Activated CD4-positive, alpha-beta memory T cell treated with anti-CD3 and anti-CD28 coated beads for 36 hours (primary cell): ENCODE results near the gene ANK3. TPM values are rescaled to one million over a fixed set of nuclear protein-coding genes. Genes with fewer than 3 reads are reported as not detected.

Source experiments
- CTCF ChIA-PET: fragments of 350-600 bp; sonication (Branson Sonifier 250); formaldehyde crosslinking; loops from one replicate; lab custom pipeline; 2021; ENCODE audit warnings: antibody characterized with exemption, inconsistent platforms; lab: Charles Lee
- POLR2A ChIA-PET: fragments of 350-600 bp; sonication (Branson Sonifier 250); formaldehyde crosslinking; loops from one replicate; lab custom pipeline; 2021; ENCODE audit warnings: antibody characterized with exemption; lab: Charles Lee
- DNase-seq: peaks from one replicate; pipeline ENCODE4 v3.0.0-alpha.2; 2020
- H3K27ac Mint-ChIP-seq: one replicate; pipeline ENCODE4 v1.8.0; 2021; ENCODE audit warnings: mixed read lengths
- H3K27me3 Mint-ChIP-seq: one replicate; pipeline ENCODE4 v1.8.0; 2021; ENCODE audit warnings: mixed read lengths
- H3K36me3 Mint-ChIP-seq: one replicate; pipeline ENCODE4 v1.8.0; 2021; ENCODE audit warnings: mixed read lengths
- H3K4me1 Mint-ChIP-seq: one replicate; pipeline ENCODE4 v1.8.0; 2021; ENCODE audit warnings: low read depth, mixed read lengths
- H3K4me3 Mint-ChIP-seq: one replicate; pipeline ENCODE4 v1.8.0; 2021; ENCODE audit warnings: mild to moderate bottlenecking, mixed read lengths
- H3K9me3 Mint-ChIP-seq: one replicate; pipeline ENCODE4 v1.8.0; 2021; ENCODE audit warnings: mixed read lengths
- intact Hi-C: fragments of 100-400 bp; cut with micrococcal nuclease; formaldehyde crosslinking; loops from one replicate; pipeline ENCODE4 v1.15.1; 2023
- total RNA-seq, 2 experiments: library from RNA; stranded (reverse); gene quantifications; one replicate each; pipeline ENCODE4 v1.2.3, GENCODE V29; 2021

Gene ANK3
- total RNA-seq, 2 experiments from 2014 or later = 18.5 to 21.2 TPM

- H3K4me1 Mint-ChIP-seq = peaks cover 16% of the 10 kb centered on the region
- ChIA-PET CTCF (interaction anchor here (1.4 to 1.5 kb wide), 2 partner anchors 188 to 221 kb away, joined by 4 read pairs; no protein-coding TSS in a partner anchor), POLR2A (no interaction called here)
- no peak for DNase-seq
- H3K4me3 Mint-ChIP-seq = no peak overlapping the region
- intact Hi-C loops = loop anchor here (2.0 kb wide), 1 partner anchor 187 kb away; no protein-coding TSS in a partner anchor
- no peaks in the 10 kb centered on the region for H3K27me3 Mint-ChIP-seq
- H3K9me3 Mint-ChIP-seq = no peaks in the 10 kb centered on the region
- H3K36me3 Mint-ChIP-seq = no peaks in the 10 kb centered on the region
- no peak overlapping the region for H3K27ac Mint-ChIP-seq
These were observed 35.9 kb upstream of the ANK3 start for GRCh38 chr10:60425392-60426110.

- Mint-ChIP-seq H3K4me3 (no peak overlapping the region), H3K27me3 (no peaks in the 10 kb centered on the region), H3K36me3 (no peaks in the 10 kb centered on the region), H3K27ac (no peak overlapping the region), H3K4me1 (peaks cover 16% of the 10 kb centered on the region), H3K9me3 (no peaks in the 10 kb centered on the region)
- DNase-seq = no peak
- ChIA-PET CTCF (interaction anchor here (1.5 kb wide), 1 partner anchor 220 kb away, joined by 4 read pairs; no protein-coding TSS in a partner anchor), POLR2A (no interaction called here)
- intact Hi-C loops = no loop called here
These were observed 35.3 kb upstream of the ANK3 start for GRCh38 chr10:60424971-60425370.

GRCh38 chr10:60423920-60424319 lies 34.2 kb upstream of the ANK3 start:
- H3K4me3 Mint-ChIP-seq = no peak overlapping the region
- no peaks in the 10 kb centered on the region for H3K36me3 Mint-ChIP-seq
- DNase-seq = no peak
- intact Hi-C loops = no loop called here
- ChIA-PET CTCF (no interaction called here), POLR2A (no interaction called here)
- no peak overlapping the region for H3K27ac Mint-ChIP-seq
- no peaks in the 10 kb centered on the region for H3K9me3 Mint-ChIP-seq
- no peaks in the 10 kb centered on the region for H3K27me3 Mint-ChIP-seq
- peaks cover 16% of the 10 kb centered on the region for H3K4me1 Mint-ChIP-seq

- Mint-ChIP-seq H3K9me3 (no peaks in the 10 kb centered on the region), H3K27me3 (no peaks in the 10 kb centered on the region), H3K4me1 (peaks cover 18% of the 10 kb centered on the region), H3K36me3 (no peaks in the 10 kb centered on the region), H3K27ac (no peak overlapping the region), H3K4me3 (no peak overlapping the region)
- DNase-seq = no peak
- intact Hi-C loops = no loop called here
- CTCF ChIA-PET = no interaction called here
- POLR2A ChIA-PET = no interaction called here
These were observed 33.1 kb upstream of the ANK3 start for GRCh38 chr10:60422809-60423208.

GRCh38 chr10:60420991-60421894 lies 31.6 kb upstream of the ANK3 start:
- H3K9me3 Mint-ChIP-seq = no peaks in the 10 kb centered on the region
- CTCF ChIA-PET = no interaction called here
- no peak overlapping the region for H3K4me3 Mint-ChIP-seq
- no peaks in the 10 kb centered on the region for H3K27me3 Mint-ChIP-seq
- intact Hi-C loops = no loop called here
- peaks cover 8% of the 10 kb centered on the region for H3K4me1 Mint-ChIP-seq
- no peak overlapping the region for H3K27ac Mint-ChIP-seq
- H3K36me3 Mint-ChIP-seq = no peaks in the 10 kb centered on the region
- POLR2A ChIA-PET = no interaction called here
- DNase-seq = no peak

GRCh38 chr10:60419249-60419648 lies 29.6 kb upstream of the ANK3 start:
- no peak for DNase-seq
- no peak overlapping the region for H3K27ac Mint-ChIP-seq
- no peaks in the 10 kb centered on the region for H3K36me3 Mint-ChIP-seq
- no peaks in the 10 kb centered on the region for H3K9me3 Mint-ChIP-seq
- ChIA-PET POLR2A (no interaction called here), CTCF (no interaction called here)
- no peaks in the 10 kb centered on the region for H3K27me3 Mint-ChIP-seq
- H3K4me1 Mint-ChIP-seq = peaks cover 9% of the 10 kb centered on the region
- no peak overlapping the region for H3K4me3 Mint-ChIP-seq
- intact Hi-C loops = no loop called here

GRCh38 chr10:60417901-60418300 lies 28.2 kb upstream of the ANK3 start:
- H3K9me3 Mint-ChIP-seq = no peaks in the 10 kb centered on the region
- no peak overlapping the region for H3K27ac Mint-ChIP-seq
- ChIA-PET CTCF (no interaction called here), POLR2A (no interaction called here)
- intact Hi-C loops = no loop called here
- no peaks in the 10 kb centered on the region for H3K27me3 Mint-ChIP-seq
- H3K36me3 Mint-ChIP-seq = no peaks in the 10 kb centered on the region
- peaks cover 12% of the 10 kb centered on the region for H3K4me1 Mint-ChIP-seq
- H3K4me3 Mint-ChIP-seq = no peak overlapping the region
- DNase-seq = no peak

GRCh38 chr10:60417024-60417423 lies 27.3 kb upstream of the ANK3 start:
- ChIA-PET POLR2A (no interaction called here), CTCF (interaction anchor here (0.5 kb wide), 1 partner anchor 23 kb away, joined by 3 read pairs; no protein-coding TSS in a partner anchor)
- Mint-ChIP-seq H3K36me3 (no peaks in the 10 kb centered on the region), H3K27ac (no peak overlapping the region), H3K9me3 (no peaks in the 10 kb centered on the region), H3K4me3 (no peak overlapping the region), H3K4me1 (peaks cover 12% of the 10 kb centered on the region), H3K27me3 (no peaks in the 10 kb centered on the region)
- DNase-seq = no peak
- intact Hi-C loops = no loop called here

GRCh38 chr10:60414877-60415585 lies 25.4 kb upstream of the ANK3 start:
- no peaks in the 10 kb centered on the region for H3K9me3 Mint-ChIP-seq

GRCh38 chr10:60414111-60414510 lies 24.4 kb upstream of the ANK3 start:
- Mint-ChIP-seq H3K4me1 (peaks cover 12% of the 10 kb centered on the region), H3K27ac (no peak overlapping the region), H3K27me3 (no peaks in the 10 kb centered on the region), H3K36me3 (no peaks in the 10 kb centered on the region), H3K4me3 (no peak overlapping the region), H3K9me3 (no peaks in the 10 kb centered on the region)
- ChIA-PET CTCF (no interaction called here), POLR2A (no interaction called here)
- intact Hi-C loops = no loop called here
- no peak for DNase-seq

More at GRCh38 chr10:60414877-60415585, 25.4 kb upstream of the ANK3 start:
- Mint-ChIP-seq H3K36me3 (no peaks in the 10 kb centered on the region), H3K4me3 (no peak overlapping the region), H3K27me3 (no peaks in the 10 kb centered on the region), H3K27ac (no peak overlapping the region), H3K4me1 (peaks cover 12% of the 10 kb centered on the region)
- DNase-seq = no peak
- CTCF ChIA-PET = no interaction called here
- POLR2A ChIA-PET = no interaction called here
- intact Hi-C loops = no loop called here

- no peak overlapping the region for H3K27ac Mint-ChIP-seq
- no peak overlapping the region for H3K4me3 Mint-ChIP-seq
- no peaks in the 10 kb centered on the region for H3K27me3 Mint-ChIP-seq
- H3K36me3 Mint-ChIP-seq = no peaks in the 10 kb centered on the region
- DNase-seq = no peak
- peaks cover 12% of the 10 kb centered on the region for H3K4me1 Mint-ChIP-seq
- intact Hi-C loops = no loop called here
- H3K9me3 Mint-ChIP-seq = no peaks in the 10 kb centered on the region
- POLR2A ChIA-PET = no interaction called here
- CTCF ChIA-PET = no interaction called here
These were observed 23.8 kb upstream of the ANK3 start for GRCh38 chr10:60413306-60414012.
